ENCODE measurements around the gene DGCR6L.
"Not testable (repeated sequence)": the region's sequence is repeated elsewhere in the genome, so short reads cannot be mapped to it uniquely, and the experiment has no call there.

The DGCR6L gene

GRCh38 chr22:20290045-20290392 is 29.8 kb downstream of the DGCR6L start:
- no peak for DNase-seq

GRCh38 chr22:20289182-20290044 is 30.4 kb downstream of the DGCR6L start:
- not testable (repeated sequence) for DNase-seq

- not testable (repeated sequence) for DNase-seq
These were observed 33.0 kb downstream of the DGCR6L start for GRCh38 chr22:20286784-20287423.

GRCh38 chr22:20286312-20286660 is 33.6 kb downstream of the DGCR6L start:
- DNase-seq: not testable (repeated sequence)

- peak; percentile 74 for DNase-seq
These were observed 34.2 kb downstream of the DGCR6L start for GRCh38 chr22:20285473-20286311.

- DNase-seq: no peak
These were observed 35.3 kb downstream of the DGCR6L start for GRCh38 chr22:20284471-20285086.

GRCh38 chr22:20283674-20284066 is 36.2 kb downstream of the DGCR6L start:
- no peak for DNase-seq

GRCh38 chr22:20282901-20283673 is 36.8 kb downstream of the DGCR6L start:
- DNase-seq: no peak

GRCh38 chr22:20281891-20282290 is 38.0 kb downstream of the DGCR6L start:
- DNase-seq: no peak

- DNase-seq: not testable (repeated sequence)
These were observed 38.4 kb downstream of the DGCR6L start for GRCh38 chr22:20281473-20281872.

- no peak for DNase-seq
These were observed 39.0 kb downstream of the DGCR6L start for GRCh38 chr22:20280866-20281265.

GRCh38 chr22:20280163-20280562 is 39.7 kb downstream of the DGCR6L start:
- not testable (repeated sequence) for DNase-seq

- no peak for DNase-seq
These were observed 40.2 kb downstream of the DGCR6L start for GRCh38 chr22:20279662-20280134.

- not testable (repeated sequence) for DNase-seq
These were observed 41.0 kb downstream of the DGCR6L start for GRCh38 chr22:20278726-20279490.

GRCh38 chr22:20277936-20278635 is 41.8 kb downstream of the DGCR6L start:
- DNase-seq: not testable (repeated sequence)

- DNase-seq: no peak
These were observed 43.4 kb downstream of the DGCR6L start for GRCh38 chr22:20276468-20276867.

GRCh38 chr22:20275836-20276235 is 44.0 kb downstream of the DGCR6L start:
- DNase-seq: no peak

GRCh38 chr22:20275325-20275724 is 44.5 kb downstream of the DGCR6L start:
- DNase-seq: not testable (repeated sequence)

- DNase-seq: not testable (repeated sequence)
These were observed 45.5 kb downstream of the DGCR6L start for GRCh38 chr22:20274374-20274773.

GRCh38 chr22:20273758-20274181 is 46.1 kb downstream of the DGCR6L start:
- no peak for DNase-seq

GRCh38 chr22:20272700-20273099 is 47.2 kb downstream of the DGCR6L start:
- DNase-seq: no peak

All from stimulated activated naive CD4-positive, alpha-beta T cell treated with Interleukin-2 at 50 U/mL for 16 hours (primary cell).